HG02763 (cell line): ENCODE results near the gene LDAF1.
"Not testable (repeated sequence)": the region's sequence is repeated elsewhere in the genome, so short reads cannot be mapped to it uniquely, and the experiment has no call there.

Source experiments
- ATAC-seq: cut with Tn5 transposase; IDR thresholded peaks from one replicate; pipeline ENCODE4 v1.9.1; 2021; ENCODE audit warnings: mild to moderate bottlenecking, moderate library complexity; ENCODE audit not compliant: unreplicated experiment

The LDAF1 gene

DNA sequence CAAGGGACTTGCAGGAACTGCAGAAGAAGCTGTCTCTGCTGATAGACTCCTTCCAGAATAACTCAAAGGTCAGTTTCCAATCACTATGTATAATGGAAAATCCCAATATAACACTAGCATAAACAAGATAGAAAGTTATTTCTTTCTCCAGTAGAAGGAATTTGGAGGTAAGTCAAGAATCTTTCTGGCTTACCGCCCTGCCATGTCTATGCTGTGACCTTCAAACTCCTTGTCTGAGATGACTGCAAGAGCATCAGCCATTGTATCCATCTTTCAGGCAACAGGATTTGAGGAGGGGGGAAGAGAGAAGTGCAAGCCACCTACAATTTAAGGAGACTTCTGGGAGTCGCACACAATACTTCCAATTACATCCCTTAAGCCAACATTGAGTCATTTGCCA is 2.7 kb downstream of the LDAF1 start:
- ATAC-seq = no peak

DNA sequence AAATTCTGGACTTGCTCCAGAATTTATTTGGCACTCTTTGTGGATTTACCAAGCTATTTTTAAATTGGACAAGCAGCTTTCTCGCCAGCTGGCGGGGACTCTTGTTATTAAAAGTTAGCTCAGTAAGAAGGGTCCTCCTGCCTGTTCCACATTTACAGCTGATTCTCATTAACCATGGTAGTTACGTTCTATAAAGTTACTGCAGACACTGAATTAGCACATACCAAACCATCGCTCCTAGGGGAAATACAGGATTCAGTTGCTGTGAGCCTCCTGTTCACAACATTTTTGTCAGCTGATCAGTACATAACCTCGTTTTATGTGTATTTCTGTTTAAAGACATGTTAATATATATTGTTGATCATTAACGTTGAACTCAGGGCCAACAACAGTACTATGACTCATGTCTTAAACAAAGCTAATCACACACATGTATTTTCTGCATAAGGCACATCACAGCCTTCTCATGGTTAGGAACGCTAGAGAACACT is 4.2 kb downstream of the LDAF1 start:
- ATAC-seq = no peak

DNA sequence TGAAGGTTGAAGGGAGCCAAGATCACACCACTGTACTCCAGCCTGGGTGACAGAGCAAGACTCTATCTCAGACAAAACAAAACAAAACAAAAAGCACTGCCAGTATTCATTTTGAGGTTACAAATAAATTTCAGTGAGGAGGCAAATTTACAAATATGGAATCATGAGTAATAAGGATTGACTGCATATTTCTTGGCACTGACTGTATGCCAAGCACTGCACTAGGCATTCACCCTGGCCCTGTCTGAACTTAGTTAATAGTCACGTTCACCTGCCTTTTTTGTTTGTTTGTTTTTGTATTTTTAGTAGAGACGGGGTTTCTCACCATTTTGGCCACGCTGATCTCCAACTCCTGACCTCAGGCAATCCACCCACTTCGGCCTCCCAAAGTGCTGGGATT is 5.1 kb downstream of the LDAF1 start:
- no peak for ATAC-seq

DNA sequence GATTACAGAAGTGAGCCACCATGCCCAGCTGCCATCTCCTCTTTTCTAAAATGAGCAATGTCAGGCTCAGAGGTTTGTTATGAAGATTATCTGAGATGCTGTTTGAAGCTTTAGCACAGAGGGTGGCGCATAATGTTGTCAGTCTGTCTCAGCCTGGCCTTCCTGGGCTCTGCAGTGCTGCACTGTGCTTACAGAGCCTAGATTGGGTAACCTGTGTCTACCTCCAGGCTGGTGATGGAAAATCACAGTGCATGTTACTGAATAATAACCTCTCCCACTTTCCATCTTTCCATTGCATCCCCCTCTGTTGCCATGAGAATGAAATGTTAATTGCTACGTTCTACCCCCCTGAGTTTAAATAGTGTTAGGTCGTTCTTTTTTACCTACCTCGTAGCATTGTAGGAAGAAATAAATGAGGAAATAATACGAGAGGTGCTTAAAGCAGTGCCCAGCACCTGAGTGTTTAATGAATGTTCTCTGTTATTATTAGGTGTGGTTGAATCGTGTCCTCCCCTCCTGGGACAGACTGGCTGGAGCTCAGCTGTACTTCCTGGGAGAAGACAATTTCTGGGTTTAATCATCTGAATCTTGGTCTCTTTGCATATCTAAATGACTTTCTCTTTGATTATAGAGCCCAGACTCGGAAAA is 6.2 kb downstream of the LDAF1 start:
- ATAC-seq = no peak

DNA sequence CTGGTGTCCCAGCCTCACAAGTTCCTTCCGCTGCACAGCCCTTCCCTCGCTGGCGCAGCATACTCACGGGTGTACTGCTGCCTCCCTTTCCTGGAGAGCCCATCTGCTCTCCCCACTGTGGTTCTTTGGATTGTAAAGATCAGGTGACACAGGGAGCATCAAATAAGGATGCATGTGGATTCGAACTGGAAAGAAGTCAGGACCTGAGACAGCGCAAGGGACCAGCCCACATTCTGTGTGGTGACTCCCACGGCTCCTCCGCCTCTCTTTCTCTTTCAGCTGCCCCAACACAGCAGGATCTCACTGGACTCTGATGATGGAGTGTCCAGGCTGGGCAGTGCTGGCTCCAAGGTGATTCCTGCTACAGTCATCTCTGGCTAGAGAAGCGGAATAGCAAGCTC is 8.1 kb downstream of the LDAF1 start:
- no peak for ATAC-seq

DNA sequence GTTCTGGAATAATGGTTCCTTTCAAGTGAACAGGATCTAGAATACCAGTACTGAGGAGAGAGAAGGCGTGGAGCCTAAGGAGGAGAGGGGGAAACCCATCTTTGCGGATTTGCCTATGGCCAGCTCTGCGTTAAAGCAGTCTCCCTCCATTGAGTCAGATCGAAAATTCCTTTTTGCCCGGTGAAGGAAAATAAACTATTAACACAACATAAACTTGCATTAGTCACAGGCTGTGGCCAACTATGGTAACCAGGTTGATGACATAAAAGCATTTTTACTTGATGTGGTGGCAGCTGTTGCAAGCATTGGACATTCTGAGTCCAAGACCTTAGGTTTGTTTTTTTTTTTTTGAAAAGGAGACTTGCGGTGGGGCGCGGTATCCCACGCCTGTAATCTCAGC is 8.9 kb downstream of the LDAF1 start:
- no peak for ATAC-seq

DNA sequence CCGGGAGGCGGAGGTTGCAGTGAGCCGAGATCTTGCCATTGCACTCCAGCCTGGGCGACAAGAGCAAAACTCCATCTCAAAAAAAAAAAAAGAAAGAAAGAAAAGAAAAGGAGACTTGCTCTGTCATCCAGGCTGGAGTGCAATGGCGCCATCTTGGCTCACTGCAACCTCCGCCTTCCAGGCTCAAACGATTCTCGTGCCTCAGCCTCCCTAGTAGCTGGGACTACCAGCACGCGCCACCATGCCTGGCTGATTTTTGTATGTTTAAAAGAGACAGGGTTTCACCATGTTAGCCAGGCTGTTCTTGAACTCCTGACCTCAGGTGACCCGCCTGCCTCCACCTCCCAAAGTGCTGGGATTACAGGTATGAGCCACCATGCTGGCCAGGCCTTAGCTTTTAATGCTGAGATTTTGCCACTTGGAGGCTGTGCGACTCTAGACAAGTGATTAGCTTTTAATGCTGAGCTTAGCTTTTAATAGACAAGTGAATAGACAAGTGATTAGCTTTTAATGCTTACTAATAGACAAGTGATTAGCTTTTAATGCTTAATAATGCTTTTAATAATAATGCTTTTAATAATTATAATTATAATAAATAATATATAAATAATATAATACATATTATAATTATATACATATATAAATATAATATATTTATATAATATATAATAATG is 9.6 kb downstream of the LDAF1 start:
- ATAC-seq = no peak

DNA sequence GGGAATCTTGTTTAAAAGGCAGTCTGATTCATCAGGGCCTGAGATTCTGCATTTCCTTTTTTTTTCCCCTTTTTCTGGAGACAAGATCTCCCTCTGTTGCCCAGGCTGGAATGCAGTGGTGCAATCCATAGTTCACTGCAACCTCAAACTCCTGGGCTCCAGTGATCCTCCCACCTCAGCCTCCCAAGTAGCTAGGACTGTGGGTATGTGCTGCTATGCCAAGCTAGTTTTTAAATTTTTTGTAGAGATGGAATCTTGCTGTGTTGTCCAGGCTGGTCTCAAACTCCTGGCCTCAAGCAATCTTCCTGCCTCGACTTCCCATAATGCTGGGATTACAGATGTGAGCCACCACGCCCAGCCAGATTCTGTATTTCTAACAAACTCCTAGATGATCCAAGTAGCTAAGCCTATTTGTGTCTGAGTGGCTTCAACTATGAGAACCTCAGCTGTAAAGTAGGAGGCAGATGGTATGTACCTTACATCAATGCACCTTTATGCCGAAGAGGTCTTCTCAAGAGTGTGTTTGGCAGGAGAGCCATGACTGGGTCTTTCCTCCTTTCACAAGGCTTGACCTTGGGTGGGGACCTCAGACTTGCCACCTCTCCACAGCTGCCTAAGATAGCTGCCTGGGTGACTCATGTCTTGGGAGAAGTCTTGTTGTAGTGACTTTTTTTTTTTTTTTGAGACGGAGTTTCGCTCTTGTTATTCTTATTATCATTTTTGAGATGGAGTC is 10.9 kb downstream of the LDAF1 start:
- ATAC-seq = no peak

DNA sequence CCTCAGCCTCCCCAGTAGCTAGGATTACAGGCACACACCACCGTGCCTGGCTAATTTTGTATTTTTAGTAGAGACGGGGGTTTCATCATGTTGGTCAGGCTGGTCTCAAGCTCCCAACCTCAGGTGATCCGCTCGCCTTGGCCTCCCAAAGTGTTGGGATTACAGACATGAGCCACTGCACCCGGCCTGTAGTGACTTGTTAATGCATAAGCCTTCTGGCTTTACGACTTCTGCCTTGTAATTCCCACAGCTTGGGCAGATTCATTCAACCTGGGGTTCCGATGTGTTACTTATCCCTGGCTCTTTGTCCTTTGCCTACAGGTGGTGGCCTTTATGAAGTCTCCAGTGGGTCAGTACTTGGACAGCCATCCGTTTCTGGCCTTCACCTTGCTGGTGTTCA is 11.6 kb downstream of the LDAF1 start:
- ATAC-seq = not testable (repeated sequence)

DNA sequence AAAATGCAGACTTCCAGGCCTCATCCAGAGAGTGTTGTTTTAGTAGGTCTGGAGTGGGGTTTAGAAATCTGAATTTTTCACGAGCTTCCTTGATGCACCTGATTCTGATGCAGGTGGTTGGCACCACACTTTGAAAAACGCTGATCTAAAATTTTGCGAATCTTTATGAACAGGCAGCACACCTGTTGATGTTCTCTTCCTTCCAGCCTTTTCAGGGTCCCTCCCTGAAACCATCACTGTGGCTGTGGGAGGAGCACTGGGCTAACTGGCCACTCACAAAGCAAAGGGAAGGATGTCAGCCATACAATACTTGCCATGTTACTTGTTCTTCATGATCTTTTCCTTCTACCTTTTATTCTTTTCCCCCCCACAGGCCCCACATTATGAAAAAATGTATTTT is 14.2 kb downstream of the LDAF1 start:
- ATAC-seq = no peak

DNA sequence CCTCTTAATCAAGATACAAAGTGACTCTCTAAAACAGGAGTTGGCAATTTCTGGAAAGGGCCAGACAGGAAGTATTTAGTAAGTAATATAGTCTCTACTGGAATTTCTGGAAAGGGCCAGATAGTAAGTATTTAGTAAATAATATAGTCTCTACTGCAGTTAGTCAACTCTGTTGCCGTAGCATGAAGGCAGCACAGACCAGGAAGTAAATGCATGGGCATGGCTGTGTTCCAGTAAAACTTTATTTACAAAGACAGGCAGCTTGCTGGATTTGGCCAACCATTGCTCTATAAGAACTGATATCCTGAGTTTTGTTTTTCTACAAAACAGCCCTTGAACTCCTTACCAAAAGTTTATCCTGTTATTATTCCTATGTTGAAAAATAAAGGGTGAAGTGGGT is 16.9 kb downstream of the LDAF1 start:
- no peak for ATAC-seq

DNA sequence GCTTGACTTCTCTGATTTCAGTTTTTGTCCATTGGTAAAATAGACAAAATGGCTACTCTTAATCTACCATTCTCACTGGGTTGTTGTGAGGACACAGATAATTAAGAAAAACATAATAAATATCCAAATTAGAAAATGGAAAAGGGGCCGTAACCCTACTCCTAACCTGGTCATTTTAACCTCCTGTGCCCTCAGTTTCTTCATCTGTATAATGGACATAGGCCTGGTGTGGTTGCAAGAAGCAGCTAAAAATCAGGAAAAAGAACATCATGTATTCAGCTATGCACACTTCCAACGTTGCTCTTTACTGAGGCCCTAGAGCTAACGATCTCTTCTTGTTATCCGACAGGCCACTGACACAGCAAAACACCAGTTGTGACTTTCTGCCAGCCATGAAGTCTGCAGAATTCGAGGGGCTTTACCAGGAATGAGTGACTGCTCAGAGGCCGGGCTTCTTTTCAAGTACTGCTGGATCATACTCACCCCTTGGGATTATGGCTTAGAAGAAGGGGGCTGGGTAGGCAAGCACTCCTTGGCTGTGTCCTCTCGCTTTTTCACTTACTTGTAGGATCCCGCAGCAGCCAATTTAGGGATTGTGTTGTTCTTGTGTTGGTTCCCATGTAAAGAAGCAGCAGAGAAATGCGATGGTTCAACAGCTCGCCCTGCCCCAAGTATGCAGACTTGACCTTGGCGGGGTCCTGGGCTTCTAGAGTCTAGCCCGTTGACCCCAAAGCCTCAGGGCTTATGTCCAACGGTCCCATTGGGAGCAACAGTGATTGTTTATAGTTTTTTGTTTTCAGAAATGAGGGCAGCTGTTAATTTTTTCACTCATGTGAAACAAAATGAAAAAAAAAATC is 20.9 kb downstream of the LDAF1 start:
- no peak for ATAC-seq

DNA sequence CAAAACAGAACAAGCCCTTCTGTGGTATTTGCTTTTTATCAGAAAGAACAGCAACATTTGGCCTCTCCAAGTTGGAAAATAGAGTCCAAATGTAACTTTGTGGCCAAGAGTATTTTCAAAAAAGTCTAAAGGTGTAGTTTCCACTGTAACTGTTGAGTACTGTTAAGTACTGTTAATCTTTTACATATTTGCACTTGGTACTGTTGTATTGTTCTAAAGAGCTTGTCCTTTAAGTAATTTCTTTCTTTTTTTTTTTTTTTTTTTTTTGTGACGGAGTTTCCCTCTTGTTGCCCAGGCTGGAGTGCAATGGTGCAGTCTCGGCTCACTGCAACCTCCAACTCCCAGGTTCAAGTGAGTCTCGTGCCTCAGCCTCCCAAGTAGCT is 21.5 kb downstream of the LDAF1 start:
- ATAC-seq = no peak

DNA sequence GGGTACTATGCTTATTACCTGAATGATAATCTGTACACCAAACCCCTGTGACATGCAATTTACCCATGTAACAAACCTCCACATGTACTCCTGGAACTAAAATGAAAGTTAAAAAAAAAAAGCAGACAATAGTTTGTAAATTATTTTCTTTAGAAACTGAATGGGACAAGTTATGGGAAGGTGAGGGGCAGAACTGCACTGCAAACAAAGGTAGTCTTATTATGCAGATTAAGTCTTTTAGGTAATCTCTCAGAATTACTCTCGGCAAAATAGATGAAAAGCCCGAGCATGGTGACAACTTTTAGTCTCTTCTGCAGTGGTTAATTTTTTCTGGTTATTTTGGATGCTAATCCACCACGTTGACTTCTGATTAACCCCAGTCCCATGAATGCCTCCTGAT is 25.5 kb downstream of the LDAF1 start:
- ATAC-seq = no peak

DNA sequence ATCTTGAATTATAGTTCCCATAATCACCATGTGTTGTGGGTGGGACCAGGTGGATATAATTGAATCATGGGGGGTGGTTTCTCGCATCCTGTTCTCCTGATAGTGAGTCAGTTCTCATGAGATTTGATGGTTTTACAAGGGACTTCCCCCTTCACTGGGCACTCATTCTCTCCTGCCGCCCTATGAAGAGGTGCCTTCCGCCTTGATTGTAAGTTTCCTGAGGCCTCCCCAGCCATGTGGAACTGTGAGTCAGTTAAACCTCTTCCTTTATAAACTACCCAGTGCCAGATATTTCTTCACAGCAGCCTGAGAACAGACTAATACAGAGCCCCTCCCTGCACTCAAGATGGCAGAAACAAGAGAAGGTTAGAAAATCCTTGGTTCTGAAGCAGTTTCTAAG is 26.4 kb downstream of the LDAF1 start:
- ATAC-seq = no peak

DNA sequence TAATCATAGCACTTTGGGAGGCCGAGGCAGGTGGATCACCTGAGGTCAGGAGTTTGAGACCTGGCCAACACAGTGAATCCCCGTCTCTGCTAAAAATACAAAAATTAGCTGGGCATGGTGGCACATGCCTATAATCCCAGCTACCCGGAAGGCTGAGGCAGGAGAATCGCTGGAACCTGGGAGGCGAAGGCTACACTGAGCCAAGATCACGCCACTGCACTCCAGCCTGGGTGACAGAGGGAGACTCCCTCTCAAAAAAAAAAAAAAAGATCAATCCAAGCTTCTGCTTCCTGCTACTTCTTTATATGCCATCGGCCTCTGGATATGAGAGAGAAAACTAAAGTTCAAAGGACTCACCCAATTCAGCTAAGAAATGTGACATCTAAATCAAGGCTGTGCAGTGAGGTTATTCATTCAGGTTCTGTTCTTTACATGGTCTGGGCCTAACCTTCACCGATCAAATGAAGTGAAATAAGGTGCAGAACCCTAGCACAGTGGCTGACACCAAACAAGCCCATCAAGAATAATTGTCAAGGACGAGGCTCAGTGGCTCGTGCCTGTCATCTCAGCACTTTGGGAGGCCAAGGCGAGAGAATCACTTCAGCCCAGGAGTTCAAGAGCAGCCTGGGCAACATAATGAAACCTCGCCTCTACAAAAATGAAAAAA is 27.3 kb downstream of the LDAF1 start:
- no peak for ATAC-seq

DNA sequence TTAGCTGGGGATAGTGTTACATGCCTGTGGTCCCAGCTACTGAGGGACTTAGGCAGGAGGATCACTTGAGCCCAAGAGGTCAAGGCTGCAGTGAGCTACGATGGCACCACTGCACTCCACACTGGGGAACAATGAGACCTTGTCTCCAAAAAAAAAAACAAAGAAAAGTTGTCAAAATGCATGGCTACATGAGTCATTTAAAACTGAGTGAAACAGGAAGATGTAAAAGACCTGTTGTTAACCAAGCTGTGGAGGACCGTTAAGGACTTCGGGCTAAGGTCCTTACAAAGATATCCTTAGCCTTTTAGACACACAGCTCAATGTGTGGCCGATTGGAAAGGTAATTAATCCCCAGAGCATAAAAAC is 27.8 kb downstream of the LDAF1 start:
- ATAC-seq = no peak

DNA sequence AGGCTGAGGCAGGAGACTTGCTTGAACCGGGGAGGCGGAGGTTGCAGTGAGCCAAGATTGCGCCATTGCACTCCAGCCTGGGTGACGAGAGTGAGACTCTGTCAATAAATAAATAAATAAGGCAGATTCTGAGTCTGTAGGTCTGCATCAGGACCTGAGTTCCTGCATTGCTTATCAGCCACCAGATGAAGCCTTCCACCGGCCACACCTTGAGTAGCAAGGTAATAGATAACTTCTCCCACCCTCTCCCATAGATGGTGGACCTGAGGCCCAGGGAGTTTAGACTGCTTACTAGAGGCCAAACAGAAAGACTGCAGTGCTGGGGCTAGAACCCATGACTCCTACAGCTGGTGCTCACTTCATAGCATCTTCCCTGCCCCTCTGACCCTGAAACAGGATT is 30.8 kb downstream of the LDAF1 start:
- ATAC-seq = no peak

DNA sequence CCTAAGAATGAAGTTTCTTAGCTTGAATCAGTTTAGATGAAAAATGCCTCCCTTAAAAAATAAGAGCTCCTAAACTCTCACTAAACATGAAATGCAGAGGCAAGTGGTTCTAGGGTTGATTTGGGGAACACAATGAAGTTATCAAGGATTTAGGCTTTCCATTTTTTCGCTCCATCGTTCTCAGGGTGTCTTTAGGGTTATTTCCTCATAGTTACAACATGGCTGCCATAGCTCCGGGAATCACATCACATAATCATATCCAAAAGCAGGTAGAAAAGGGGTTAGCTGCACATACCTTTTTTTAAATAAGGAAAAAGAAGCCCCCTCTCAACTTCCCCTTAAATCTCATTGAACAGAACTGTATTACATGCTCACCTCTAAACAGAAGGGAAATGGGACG is 31.5 kb downstream of the LDAF1 start:
- no peak for ATAC-seq

DNA sequence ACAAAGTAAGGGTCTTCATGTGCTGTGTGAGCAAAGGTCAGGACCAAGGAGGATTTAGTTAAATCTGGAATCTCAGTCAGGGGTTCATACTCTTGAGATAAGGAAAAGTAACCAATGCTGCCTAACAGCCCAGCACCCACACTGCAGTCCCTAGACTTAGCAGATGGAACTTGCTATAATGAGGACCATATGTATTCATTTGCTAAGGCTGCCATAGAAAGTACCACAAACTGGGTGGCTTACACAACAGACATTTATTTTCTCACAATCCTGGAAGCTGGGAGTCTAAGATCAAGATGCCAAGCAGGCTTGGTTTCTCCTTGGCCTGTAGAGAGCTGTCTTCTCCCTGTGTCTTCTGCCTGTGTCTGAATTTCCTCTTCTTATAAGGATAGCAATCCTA is 32.1 kb downstream of the LDAF1 start:
- ATAC-seq = no peak

DNA sequence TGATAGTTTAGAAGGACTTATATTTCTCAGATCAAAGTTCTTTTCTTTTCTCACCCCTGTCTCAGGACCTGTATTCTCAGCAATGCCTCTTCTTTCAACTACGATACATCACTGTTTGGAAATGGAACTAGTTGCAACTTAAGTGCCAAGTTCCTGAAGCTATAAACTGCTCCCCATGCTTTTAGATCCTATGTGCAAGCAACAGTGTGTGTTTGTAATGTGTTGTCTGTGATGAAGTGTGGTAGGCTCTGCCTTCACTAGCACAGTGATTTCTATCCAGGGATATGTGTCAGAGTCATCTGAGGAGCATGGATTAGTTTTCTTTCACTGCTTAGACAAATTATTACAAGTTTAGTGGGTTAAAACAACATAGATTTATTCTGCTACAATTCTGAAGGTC is 34.5 kb downstream of the LDAF1 start:
- no peak for ATAC-seq
